22Rv1 (cell line): ENCODE data around the gene SEZ6.

Experiments
- H3K27ac ChIP-seq: fragments of 450-650 bp; 2 replicates; pipeline ENCODE4 v1.5.1; 2017
- ZFX ChIP-seq: fragments of 450-650 bp; IDR thresholded peaks from 2 replicates; pipeline ENCODE4 v1.6.1; 2017; ENCODE audit warnings: antibody characterized with exemption, borderline replicate concordance
- TF ChIP-seq, protein P1 (sequence below): fragments of 450-650 bp; IDR thresholded peaks from 2 replicates; pipeline ENCODE4 v1.5.1; 2017; ENCODE audit warnings: mild to moderate bottlenecking

Gene SEZ6

DNA sequence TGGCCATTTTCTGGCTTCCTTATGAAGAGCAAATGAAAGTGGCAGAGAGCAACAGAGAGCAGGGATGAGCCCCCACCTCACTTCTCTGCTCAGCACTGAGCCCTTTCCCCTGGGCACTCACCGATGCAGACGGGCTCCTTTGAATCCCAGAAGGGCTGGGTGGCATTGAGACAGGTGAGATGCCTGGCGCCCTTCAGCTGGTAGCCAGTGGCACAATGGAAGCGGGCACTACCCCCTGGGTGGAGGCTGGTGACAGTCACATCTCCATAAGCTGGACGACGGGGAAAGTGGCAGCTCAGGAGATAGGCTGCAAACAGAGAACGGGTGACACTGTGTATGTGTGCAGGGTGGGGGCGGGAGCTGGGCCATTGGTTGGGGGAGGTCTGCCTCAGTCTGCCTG is 42.0 kb downstream of the SEZ6 start:
- TF ChIP-seq, protein P1, sequence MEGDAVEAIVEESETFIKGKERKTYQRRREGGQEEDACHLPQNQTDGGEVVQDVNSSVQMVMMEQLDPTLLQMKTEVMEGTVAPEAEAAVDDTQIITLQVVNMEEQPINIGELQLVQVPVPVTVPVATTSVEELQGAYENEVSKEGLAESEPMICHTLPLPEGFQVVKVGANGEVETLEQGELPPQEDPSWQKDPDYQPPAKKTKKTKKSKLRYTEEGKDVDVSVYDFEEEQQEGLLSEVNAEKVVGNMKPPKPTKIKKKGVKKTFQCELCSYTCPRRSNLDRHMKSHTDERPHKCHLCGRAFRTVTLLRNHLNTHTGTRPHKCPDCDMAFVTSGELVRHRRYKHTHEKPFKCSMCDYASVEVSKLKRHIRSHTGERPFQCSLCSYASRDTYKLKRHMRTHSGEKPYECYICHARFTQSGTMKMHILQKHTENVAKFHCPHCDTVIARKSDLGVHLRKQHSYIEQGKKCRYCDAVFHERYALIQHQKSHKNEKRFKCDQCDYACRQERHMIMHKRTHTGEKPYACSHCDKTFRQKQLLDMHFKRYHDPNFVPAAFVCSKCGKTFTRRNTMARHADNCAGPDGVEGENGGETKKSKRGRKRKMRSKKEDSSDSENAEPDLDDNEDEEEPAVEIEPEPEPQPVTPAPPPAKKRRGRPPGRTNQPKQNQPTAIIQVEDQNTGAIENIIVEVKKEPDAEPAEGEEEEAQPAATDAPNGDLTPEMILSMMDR: no peak
- no peak for TF ChIP-seq ZFX
- H3K27ac ChIP-seq: no peak overlapping the region

DNA sequence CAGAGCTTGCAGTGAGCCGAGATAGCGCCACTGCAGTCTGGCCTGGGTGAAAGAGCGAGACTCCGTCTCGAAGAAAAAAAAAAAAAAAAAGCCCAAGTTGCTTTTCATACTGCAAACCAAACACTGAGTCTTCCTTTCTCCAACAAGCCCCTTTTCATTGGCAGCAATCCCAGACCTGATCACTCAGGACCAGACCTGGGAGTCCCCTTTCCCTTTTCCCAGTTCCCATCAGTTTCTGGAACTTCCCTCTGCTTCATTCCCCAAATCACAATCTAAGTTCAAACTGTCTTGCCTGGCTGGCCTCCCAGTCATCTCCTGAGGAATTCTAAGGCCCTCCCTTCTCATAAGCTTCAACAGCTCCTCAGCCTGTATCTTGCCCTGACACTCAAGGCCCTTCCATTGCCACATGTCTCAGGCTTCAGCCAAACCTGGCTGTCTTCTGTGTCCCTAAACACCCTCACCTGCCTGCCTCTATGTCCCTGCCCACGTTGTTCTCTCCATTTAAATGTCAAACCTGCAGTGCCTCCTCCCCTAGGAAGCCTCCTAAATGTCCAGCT is 42.7 kb downstream of the SEZ6 start:
- no peak for TF ChIP-seq ZFX
- TF ChIP-seq, protein P1: no peak
- H3K27ac ChIP-seq: no peak overlapping the region

DNA sequence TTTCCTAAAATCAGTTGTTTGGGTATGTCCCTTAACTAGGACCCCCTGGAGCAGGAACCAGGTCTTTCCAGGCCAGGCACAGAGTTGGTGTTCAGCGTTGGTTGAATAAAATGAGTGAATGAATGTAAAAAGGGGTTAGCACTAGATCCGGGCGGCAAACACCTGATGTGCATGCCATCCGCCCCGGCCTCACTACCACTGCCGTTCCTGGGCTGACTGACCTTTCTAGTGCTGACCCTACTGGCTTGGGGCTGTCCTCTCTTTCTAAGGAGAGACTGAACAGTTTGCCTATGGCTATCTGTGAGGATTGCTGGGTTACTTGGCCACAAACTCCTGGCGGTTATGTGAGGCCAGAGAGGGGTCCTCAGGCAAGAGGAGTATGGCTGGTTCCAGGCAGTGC is 44.4 kb downstream of the SEZ6 start:
- no peak overlapping the region for H3K27ac ChIP-seq
- TF ChIP-seq, protein P1: no peak
- TF ChIP-seq ZFX: no peak

DNA sequence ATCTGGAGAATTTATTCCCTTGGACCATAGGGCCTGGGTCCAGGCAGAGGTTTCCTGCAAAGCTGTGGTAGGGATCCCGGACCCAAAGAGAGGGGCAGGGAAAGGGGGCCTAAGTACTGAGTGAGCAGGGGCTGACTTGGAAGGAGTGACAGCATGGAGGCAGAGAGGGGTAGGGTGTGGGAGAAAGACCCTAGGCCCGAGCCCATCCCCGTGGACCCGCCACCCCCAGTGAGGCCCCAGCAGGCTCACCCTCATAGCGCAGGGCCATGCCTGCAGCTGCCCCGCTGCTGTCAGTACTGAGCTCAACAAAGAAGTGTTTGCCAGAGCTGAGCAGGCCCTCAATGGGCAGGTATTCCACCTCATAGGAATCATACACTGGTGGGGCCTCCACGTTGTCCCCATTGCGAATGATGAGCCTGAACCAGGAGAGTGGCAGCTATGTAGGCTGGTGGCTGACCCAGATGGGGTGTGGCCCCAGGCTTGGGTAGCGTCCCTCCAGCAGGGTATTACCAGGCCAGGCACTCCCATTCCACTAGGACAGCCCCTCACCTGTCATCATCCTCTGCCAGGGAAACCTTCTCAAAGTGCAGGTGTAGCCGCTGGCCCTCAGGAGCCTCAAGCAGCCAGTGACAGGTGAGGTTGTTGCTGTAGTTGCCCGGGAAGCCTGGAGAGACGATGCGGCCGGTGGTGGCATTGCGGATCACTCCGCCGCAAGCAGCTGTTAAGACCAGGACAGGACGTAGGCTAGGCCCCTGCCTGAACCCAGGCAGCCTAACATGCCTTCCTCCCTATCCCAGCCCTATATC is 45.4 kb downstream of the SEZ6 start:
- TF ChIP-seq, protein P1: no peak
- no peak for TF ChIP-seq ZFX
- no peak overlapping the region for H3K27ac ChIP-seq

DNA sequence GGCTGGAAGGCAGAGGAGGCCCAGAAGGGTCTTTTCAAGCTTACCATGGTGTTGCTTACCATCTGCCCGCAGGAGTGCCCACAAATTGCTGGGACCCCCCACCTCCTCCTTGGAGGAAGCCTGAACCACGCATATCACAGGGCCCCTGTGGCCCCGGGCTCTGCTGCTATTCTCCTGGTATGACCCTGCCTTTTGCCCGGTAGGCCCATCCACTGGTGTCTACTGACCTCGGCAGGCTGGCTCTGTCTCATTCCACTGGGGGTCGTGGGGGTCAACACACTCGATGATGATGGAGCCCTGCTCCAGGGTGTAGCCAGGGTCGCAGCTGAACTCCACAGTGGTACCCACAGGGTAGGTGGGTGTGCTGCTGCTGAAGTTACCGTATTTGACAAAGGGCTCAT is 46.4 kb downstream of the SEZ6 start:
- no peak overlapping the region for H3K27ac ChIP-seq
- TF ChIP-seq, protein P1: no peak
- no peak for TF ChIP-seq ZFX

GRCh38 chr17:28958820-28959455 is 46.9 kb downstream of the SEZ6 start:
- TF ChIP-seq ZFX: no peak
- TF ChIP-seq, protein P1: no peak
- H3K27ac ChIP-seq: no peak overlapping the region

DNA sequence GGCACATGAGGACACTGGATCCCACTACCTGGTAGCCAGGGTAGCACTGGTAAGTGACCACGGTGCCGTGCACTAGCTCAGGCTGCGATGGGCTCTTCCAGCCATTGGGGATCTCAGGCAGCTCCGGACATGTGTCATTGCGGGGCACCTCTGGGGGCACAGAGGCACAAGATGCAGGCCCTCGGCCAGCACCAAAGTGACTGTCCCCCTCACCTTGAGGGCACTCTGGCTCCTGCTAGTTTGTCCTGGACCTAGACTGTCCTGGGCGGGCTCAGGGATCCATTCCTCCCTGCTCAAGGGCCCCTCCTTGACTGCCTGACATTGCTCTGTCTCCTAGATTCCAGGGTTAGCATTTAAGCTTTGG is 47.9 kb downstream of the SEZ6 start:
- no peak overlapping the region for H3K27ac ChIP-seq
- TF ChIP-seq, protein P1: no peak
- TF ChIP-seq ZFX: no peak
